DOHH2 (cell line): ENCODE data around the gene GRID1.

Experiments
- H3F3A ChIP-seq: fragments of 200-600 bp; sonication (generic), shearing (Covaris generic); 2 replicates; pipeline ENCODE4 v1.6.0; 2016; ENCODE audit warnings: antibody characterized with exemption, mild to moderate bottlenecking; ENCODE audit not compliant: control insufficient read depth, insufficient read depth
- H3K27ac ChIP-seq: fragments of 200-600 bp; sonication (generic); 2 replicates; pipeline ENCODE4 v1.5.1; 2014; ENCODE audit warnings: low read depth, mild to moderate bottlenecking, low read length, moderate library complexity
- H3K27me3 ChIP-seq: fragments of 200-600 bp; sonication (generic); 2 replicates; pipeline ENCODE4 v1.6.1; 2014; ENCODE audit warnings: mild to moderate bottlenecking, low read length, mixed read lengths; ENCODE audit not compliant: control insufficient read depth
- H3K36me3 ChIP-seq: fragments of 200-600 bp; sonication (generic); 2 replicates; pipeline ENCODE4 v1.6.1; 2014; ENCODE audit warnings: mild to moderate bottlenecking, low read length, moderate library complexity, mixed read lengths; ENCODE audit not compliant: control insufficient read depth
- H3K4me1 ChIP-seq: fragments of 200-600 bp; sonication (generic); 2 replicates; pipeline ENCODE4 v1.6.1; 2014; ENCODE audit warnings: mild to moderate bottlenecking, low read length, mixed read lengths; ENCODE audit not compliant: control insufficient read depth
- H3K4me2 ChIP-seq: fragments of 200-600 bp; sonication (generic); 2 replicates; pipeline ENCODE4 v1.6.0; 2014; ENCODE audit warnings: mild to moderate bottlenecking, low read length, moderate library complexity
- H3K4me3 ChIP-seq: fragments of 200-600 bp; sonication (generic); 2 replicates; pipeline ENCODE4 v1.5.1; 2014; ENCODE audit warnings: mild to moderate bottlenecking, low read length, mixed read lengths
- H3K79me2 ChIP-seq: fragments of 200-600 bp; sonication (generic); 2 replicates; pipeline ENCODE4 v1.6.1; 2014; ENCODE audit warnings: mild to moderate bottlenecking, low read length, mixed read lengths; ENCODE audit not compliant: control insufficient read depth
- H3K9me2 ChIP-seq: fragments of 200-600 bp; sonication (generic); replicated peaks from 2 replicates; pipeline ENCODE4 v1.6.1; 2014; ENCODE audit warnings: mild to moderate bottlenecking, low read length, mixed read lengths; ENCODE audit not compliant: control insufficient read depth
- H3K9me3 ChIP-seq: fragments of 200-600 bp; sonication (generic); 2 replicates; pipeline ENCODE4 v1.6.1; 2014; ENCODE audit warnings: antibody characterized with exemption, low read length, mixed read lengths; ENCODE audit not compliant: control insufficient read depth, insufficient read depth
- H4K20me1 ChIP-seq: fragments of 200-600 bp; sonication (generic); 2 replicates; pipeline ENCODE4 v1.6.0; 2014; ENCODE audit warnings: low read depth, mild to moderate bottlenecking, antibody characterized with exemption, low read length, moderate library complexity; ENCODE audit not compliant: control insufficient read depth, insufficient read depth
- CTCF ChIP-seq: fragments of 200-600 bp; sonication (generic); IDR thresholded peaks from one replicate; pipeline ENCODE4 v1.5.1; 2014; ENCODE audit warnings: antibody characterized with exemption, mild to moderate bottlenecking, low read depth, low read length; ENCODE audit not compliant: poor library complexity, severe bottlenecking
- EZH2phosphoT487 ChIP-seq: fragments of 200-600 bp; sonication (generic); IDR thresholded peaks from 2 replicates; pipeline ENCODE4 v1.6.1; 2017; ENCODE audit warnings: borderline replicate concordance, mild to moderate bottlenecking, antibody characterized with exemption, low read length, moderate library complexity, mixed read lengths

The GRID1 gene

GRCh38 chr10:85778074-85778473, 588.5 kb downstream of the GRID1 start:
- Histone ChIP-seq H3K9me3 (no peaks in the 10 kb centered on the region), H3K27ac (no peak overlapping the region), H3K4me2 (no peak overlapping the region), H3K4me3 (no peak overlapping the region), H4K20me1 (no peaks in the 10 kb centered on the region), H3K36me3 (no peaks in the 10 kb centered on the region), H3K27me3 (no peaks in the 10 kb centered on the region), H3K79me2 (no peaks in the 10 kb centered on the region), H3F3A (no peaks in the 10 kb centered on the region), H3K9me2 (no peaks in the 10 kb centered on the region), H3K4me1 (no peaks in the 10 kb centered on the region)
- TF ChIP-seq EZH2phosphoT487 (no peak), CTCF (no peak)

GRCh38 chr10:85767891-85768290, 598.7 kb downstream of the GRID1 start:
- Histone ChIP-seq H3K9me3 (no peaks in the 10 kb centered on the region), H3K27me3 (no peaks in the 10 kb centered on the region), H3K36me3 (no peaks in the 10 kb centered on the region), H3F3A (no peaks in the 10 kb centered on the region), H3K9me2 (no peaks in the 10 kb centered on the region), H4K20me1 (no peaks in the 10 kb centered on the region), H3K4me1 (no peaks in the 10 kb centered on the region), H3K4me3 (no peak overlapping the region), H3K4me2 (no peak overlapping the region), H3K79me2 (no peaks in the 10 kb centered on the region), H3K27ac (no peak overlapping the region)
- TF ChIP-seq EZH2phosphoT487 (no peak), CTCF (no peak)

- no peaks in the 10 kb centered on the region for H3K9me3 ChIP-seq
- H3K79me2 ChIP-seq: no peaks in the 10 kb centered on the region
- no peak overlapping the region for H3K4me2 ChIP-seq
- no peaks in the 10 kb centered on the region for H4K20me1 ChIP-seq
- peaks cover 6% of the 10 kb centered on the region for H3K27me3 ChIP-seq
- H3K4me3 ChIP-seq: no peak overlapping the region
- H3K36me3 ChIP-seq: no peaks in the 10 kb centered on the region
- no peak overlapping the region for H3K27ac ChIP-seq
- no peaks in the 10 kb centered on the region for H3K4me1 ChIP-seq
- no peak for TF ChIP-seq EZH2phosphoT487
- no peak for TF ChIP-seq CTCF
- H3K9me2 ChIP-seq: no peaks in the 10 kb centered on the region
- H3F3A ChIP-seq: no peaks in the 10 kb centered on the region
These were observed 602.5 kb downstream of the GRID1 start for GRCh38 chr10:85764108-85764507.
